Upper lobe of left lung (tissue), 4 donors: ENCODE data around the gene LAMA2.

ENCODE experiments used
- EP300 ChIP-seq, 4 donors: sonication (generic); formaldehyde crosslinking; IDR thresholded peaks; one replicate each; pipeline ENCODE4 v1.5.1; 2017; ENCODE audit warnings: antibody characterized with exemption in 4 of 4, control low read depth in 2 of 4
- POLR2A ChIP-seq, 4 donors: fragments of 450-650 bp; IDR thresholded peaks; one replicate each; pipeline ENCODE4 v1.5.1; 2016 to 2017; ENCODE audit warnings: antibody characterized with exemption in 4 of 4, mild to moderate bottlenecking in 2 of 4
- POLR2AphosphoS5 ChIP-seq, 2 donors: sonication (generic); formaldehyde crosslinking; IDR thresholded peaks; one replicate each; pipeline ENCODE4 v1.5.1; 2017; ENCODE audit warnings: antibody characterized with exemption in 2 of 2
- TF ChIP-seq, protein P1 (sequence below), 6 experiments: fragments of 450-650 bp in 4 of 6; fragments of 200-600 bp in 2 of 6; sonication (generic) in 2 of 6; IDR thresholded peaks; one replicate each; pipeline ENCODE4 v1.5.1; 2016 to 2019; ENCODE audit warnings: antibody characterized with exemption in 6 of 6

DNA sequence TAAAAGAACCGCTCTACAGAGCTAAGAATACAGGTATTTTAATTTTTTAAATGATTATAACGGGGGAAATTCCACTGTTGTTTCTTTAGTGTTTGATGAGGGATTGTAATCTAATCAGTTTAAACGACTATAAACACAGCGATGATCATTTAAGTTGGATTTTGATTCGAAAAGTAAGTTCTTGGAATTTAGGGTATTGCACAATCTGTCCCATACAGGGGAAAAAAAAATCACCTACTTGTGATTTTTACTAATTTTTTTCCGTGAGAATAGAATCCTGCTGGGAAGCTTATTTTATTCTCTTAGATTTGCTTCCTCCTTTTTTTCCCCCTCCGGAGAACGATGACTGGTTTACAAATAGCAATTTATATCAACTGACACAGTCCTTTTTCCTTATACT, 108.0 kb downstream of the LAMA2 start:
- TF ChIP-seq, protein P1, sequence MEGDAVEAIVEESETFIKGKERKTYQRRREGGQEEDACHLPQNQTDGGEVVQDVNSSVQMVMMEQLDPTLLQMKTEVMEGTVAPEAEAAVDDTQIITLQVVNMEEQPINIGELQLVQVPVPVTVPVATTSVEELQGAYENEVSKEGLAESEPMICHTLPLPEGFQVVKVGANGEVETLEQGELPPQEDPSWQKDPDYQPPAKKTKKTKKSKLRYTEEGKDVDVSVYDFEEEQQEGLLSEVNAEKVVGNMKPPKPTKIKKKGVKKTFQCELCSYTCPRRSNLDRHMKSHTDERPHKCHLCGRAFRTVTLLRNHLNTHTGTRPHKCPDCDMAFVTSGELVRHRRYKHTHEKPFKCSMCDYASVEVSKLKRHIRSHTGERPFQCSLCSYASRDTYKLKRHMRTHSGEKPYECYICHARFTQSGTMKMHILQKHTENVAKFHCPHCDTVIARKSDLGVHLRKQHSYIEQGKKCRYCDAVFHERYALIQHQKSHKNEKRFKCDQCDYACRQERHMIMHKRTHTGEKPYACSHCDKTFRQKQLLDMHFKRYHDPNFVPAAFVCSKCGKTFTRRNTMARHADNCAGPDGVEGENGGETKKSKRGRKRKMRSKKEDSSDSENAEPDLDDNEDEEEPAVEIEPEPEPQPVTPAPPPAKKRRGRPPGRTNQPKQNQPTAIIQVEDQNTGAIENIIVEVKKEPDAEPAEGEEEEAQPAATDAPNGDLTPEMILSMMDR (IDR thresholded peaks at IDR 0.05): no peak
- TF ChIP-seq EP300 (IDR thresholded peaks at IDR 0.05) (no peak), POLR2A (IDR thresholded peaks at IDR 0.05) (no peak), POLR2AphosphoS5 (IDR thresholded peaks at IDR 0.05) (no peak)
